GM06990 (cell line): Measurements from ENCODE around the gene DNAJC11.

Source experiments
- DNase-seq: peaks from one replicate; pipeline ENCODE4 v3.0.0-alpha.2; 2011; ENCODE audit not compliant: insufficient read length; ENCODE audit errors: extremely low read depth
- H3K27me3 ChIP-seq: replicated peaks from 2 replicates; pipeline ENCODE4 v1.6.0; 2011; ENCODE audit warnings: low read length; ENCODE audit not compliant: control insufficient read depth, insufficient read depth
- H3K36me3 ChIP-seq: 2 replicates; pipeline ENCODE4 v1.5.1; 2011; ENCODE audit warnings: low read length; ENCODE audit not compliant: control insufficient read depth, insufficient read depth
- H3K4me3 ChIP-seq: replicated peaks from 2 replicates; pipeline ENCODE4 v1.5.1; 2011; ENCODE audit warnings: low read depth, mild to moderate bottlenecking, control low read depth, low read length
- TF ChIP-seq, protein P1 (sequence below): IDR thresholded peaks from 2 replicates; pipeline ENCODE4 v1.5.1; 2011; ENCODE audit warnings: low read length, control low read depth, mild to moderate bottlenecking, inconsistent platforms; ENCODE audit not compliant: insufficient read depth, poor library complexity, severe bottlenecking

The DNAJC11 gene

GRCh38 chr1:6726253-6726652 lies 24.6 kb upstream of the DNAJC11 start:
- Histone ChIP-seq H3K36me3 (no peaks in the 10 kb centered on the region), H3K4me3 (no peak overlapping the region), H3K27me3 (no peaks in the 10 kb centered on the region; the same call in 1 of the 2 replicates)
- no peak for DNase-seq
- TF ChIP-seq, protein P1, sequence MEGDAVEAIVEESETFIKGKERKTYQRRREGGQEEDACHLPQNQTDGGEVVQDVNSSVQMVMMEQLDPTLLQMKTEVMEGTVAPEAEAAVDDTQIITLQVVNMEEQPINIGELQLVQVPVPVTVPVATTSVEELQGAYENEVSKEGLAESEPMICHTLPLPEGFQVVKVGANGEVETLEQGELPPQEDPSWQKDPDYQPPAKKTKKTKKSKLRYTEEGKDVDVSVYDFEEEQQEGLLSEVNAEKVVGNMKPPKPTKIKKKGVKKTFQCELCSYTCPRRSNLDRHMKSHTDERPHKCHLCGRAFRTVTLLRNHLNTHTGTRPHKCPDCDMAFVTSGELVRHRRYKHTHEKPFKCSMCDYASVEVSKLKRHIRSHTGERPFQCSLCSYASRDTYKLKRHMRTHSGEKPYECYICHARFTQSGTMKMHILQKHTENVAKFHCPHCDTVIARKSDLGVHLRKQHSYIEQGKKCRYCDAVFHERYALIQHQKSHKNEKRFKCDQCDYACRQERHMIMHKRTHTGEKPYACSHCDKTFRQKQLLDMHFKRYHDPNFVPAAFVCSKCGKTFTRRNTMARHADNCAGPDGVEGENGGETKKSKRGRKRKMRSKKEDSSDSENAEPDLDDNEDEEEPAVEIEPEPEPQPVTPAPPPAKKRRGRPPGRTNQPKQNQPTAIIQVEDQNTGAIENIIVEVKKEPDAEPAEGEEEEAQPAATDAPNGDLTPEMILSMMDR = no peak

GRCh38 chr1:6724517-6725141 lies 23.0 kb upstream of the DNAJC11 start:
- TF ChIP-seq, protein P1 = no peak

GRCh38 chr1:6723621-6724428 lies 22.2 kb upstream of the DNAJC11 start:
- no peak for DNase-seq
- TF ChIP-seq, protein P1 = no peak
- Histone ChIP-seq H3K36me3 (no peaks in the 10 kb centered on the region), H3K4me3 (no peak overlapping the region), H3K27me3 (no peaks in the 10 kb centered on the region)

More at GRCh38 chr1:6724517-6725141, 23.0 kb upstream of the DNAJC11 start:
- Histone ChIP-seq H3K36me3 (no peaks in the 10 kb centered on the region), H3K27me3 (no peaks in the 10 kb centered on the region; the same call in 1 of the 2 replicates), H3K4me3 (no peak overlapping the region)
- no peak for DNase-seq

DNA sequence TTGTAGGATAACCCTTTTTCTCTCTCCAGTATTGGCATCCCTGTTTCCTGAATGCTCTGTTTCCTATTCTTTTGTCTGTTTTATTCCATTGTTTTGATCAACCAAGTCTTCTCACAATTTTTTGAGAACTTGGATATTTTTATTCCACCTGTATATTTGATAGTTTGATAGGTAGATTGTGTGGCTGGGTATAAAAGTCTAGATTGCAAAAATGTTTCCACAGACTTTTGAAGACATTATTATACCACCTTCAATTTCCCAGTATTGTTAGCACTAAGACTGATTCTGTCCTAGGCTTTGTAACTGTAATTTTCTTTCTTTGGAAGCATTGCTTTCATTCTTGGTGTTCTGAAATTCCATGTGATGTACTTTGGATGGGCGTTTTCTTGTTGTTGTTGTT lies 9.6 kb upstream of the DNAJC11 start:
- no peak for DNase-seq
- no peaks in the 10 kb centered on the region for H3K27me3 ChIP-seq
- no peak overlapping the region for H3K4me3 ChIP-seq
- TF ChIP-seq, protein P1 = no peak
- H3K36me3 ChIP-seq = no peaks in the 10 kb centered on the region

GRCh38 chr1:6704746-6705145 lies 3.1 kb upstream of the DNAJC11 start:
- DNase-seq = no peak
- H3K36me3 ChIP-seq = no peaks in the 10 kb centered on the region
- TF ChIP-seq, protein P1 = no peak
- no peak overlapping the region for H3K4me3 ChIP-seq
- H3K27me3 ChIP-seq = no peaks in the 10 kb centered on the region
